GM12878 (cell line): ENCODE data around the gene NRXN3. TPM values are rescaled to one million over a fixed set of nuclear protein-coding genes. Genes with fewer than 3 reads are reported as not detected.
A peak's percentile ranks its signal among the peaks of the same experiment; 100 is the strongest.

Experiments used
- ATAC-seq: fragments of 200-7000 bp; cut with Tn5 transposase; 3 replicates; pipeline ENCODE4 v1.9.1; 2020; ENCODE audit warnings: mild to moderate bottlenecking, moderate library complexity
- BruUV-seq: library from RNA; stranded (reverse); fragments of 400-500 nt; replicated peaks from 2 replicates; lab custom pipeline; 2021; lab: Mats Ljungman, UMichigan
- CTCF ChIA-PET: fragments of 300-600 bp; sonication (Branson Sonifier 250); formaldehyde crosslinking; extraction: SDS; loops from one replicate; lab custom pipeline; 2021; ENCODE audit warnings: inconsistent platforms; lab: Yijun Ruan, JAX
- POLR2A ChIA-PET: fragments of 350-600 bp; formaldehyde crosslinking; extraction: SDS; loops from one replicate; lab custom pipeline; 2021; ENCODE audit warnings: inconsistent platforms; lab: Charles Lee
- RAD21 ChIA-PET: fragments of 300-600 bp; sonication (Branson Sonifier 250); formaldehyde crosslinking; loops from one replicate; lab custom pipeline; 2023; ENCODE audit warnings: antibody characterized with exemption; ENCODE audit not compliant: unreplicated experiment; lab: Charles Lee
- SMC1A ChIA-PET: fragments of 300-600 bp; sonication (Branson Sonifier 250); formaldehyde crosslinking; loops from one replicate; lab custom pipeline; 2023; ENCODE audit not compliant: unreplicated experiment, uncharacterized antibody; lab: Charles Lee
- DNase-seq: peaks from one replicate; pipeline ENCODE4 v3.0.0-alpha.2; 2011; ENCODE audit warnings: low read depth, low spot score
- FAIRE-seq: peaks from 3 replicates; lab custom pipeline; 2011; peaks lifted over from hg19 to GRCh38; lab: Jason Lieb, UNC
- H2AFZ ChIP-seq: 2 replicates; pipeline ENCODE4 v1.6.0; 2011; ENCODE audit warnings: low read depth, low read length, control low read depth; ENCODE audit not compliant: control insufficient read depth
- H3K27ac ChIP-seq: 2 replicates; pipeline ENCODE4 v1.5.1; 2011; ENCODE audit warnings: control low read depth; ENCODE audit not compliant: control insufficient read depth, insufficient read depth
- H3K27me3 ChIP-seq, 2 experiments: replicated peaks in 1 of 2; 2 replicates each; pipeline versions ENCODE4 v1.6.0 to v1.6.1; 2011; ENCODE audit warnings: low read length in 1 of 2; ENCODE audit not compliant: control insufficient read depth in 2 of 2, insufficient read depth in 2 of 2
- H3K36me3 ChIP-seq, 2 experiments: 2 replicates each; pipeline ENCODE4 v1.5.1; 2011; ENCODE audit warnings: low read length in 1 of 2; ENCODE audit not compliant: control insufficient read depth in 2 of 2, insufficient read depth in 2 of 2
- H3K4me1 ChIP-seq: 2 replicates; pipeline ENCODE4 v1.6.1; 2011; ENCODE audit warnings: mild to moderate bottlenecking, low read length, moderate library complexity, mixed read lengths; ENCODE audit not compliant: control insufficient read depth, insufficient read depth
- H3K4me2 ChIP-seq: 2 replicates; pipeline ENCODE4 v1.6.0; 2011; ENCODE audit warnings: control low read depth; ENCODE audit not compliant: control insufficient read depth, insufficient read depth
- H3K4me3 ChIP-seq: fragments of 200-600 bp; sonication (generic); 2 replicates; pipeline ENCODE4 v1.5.1; 2016
- H3K79me2 ChIP-seq: 2 replicates; pipeline ENCODE4 v1.6.0; 2011; ENCODE audit warnings: low read length; ENCODE audit not compliant: control insufficient read depth, insufficient read depth
- H3K9ac ChIP-seq: 2 replicates; pipeline ENCODE4 v1.8.0; 2011; ENCODE audit warnings: low read length, control low read depth, mixed read lengths; ENCODE audit not compliant: control insufficient read depth, insufficient read depth
- H3K9me3 ChIP-seq: replicated peaks from 3 replicates; pipeline ENCODE4 v1.5.1; 2011; ENCODE audit warnings: mild to moderate bottlenecking, low read length; ENCODE audit not compliant: control insufficient read depth, insufficient read depth
- H4K20me1 ChIP-seq: 2 replicates; pipeline ENCODE4 v1.6.0; 2011; ENCODE audit not compliant: control insufficient read depth, insufficient read depth
- ETV6 ChIP-seq, 2 experiments: fragments of 450-650 bp in 1 of 2; IDR thresholded peaks in 1 of 2; conservative IDR thresholded peaks in 1 of 2; 2 replicates each; pipeline ENCODE4 v1.6.1; 2014; ENCODE audit warnings: antibody characterized with exemption in 1 of 2, borderline replicate concordance in 1 of 2, low read depth in 1 of 2, mild to moderate bottlenecking in 1 of 2, moderate library complexity in 1 of 2
- FOXM1 ChIP-seq: IDR thresholded peaks from 2 replicates; pipeline ENCODE4 v1.6.1; 2012; ENCODE audit warnings: low read depth, mild to moderate bottlenecking, inconsistent platforms, low read length, moderate library complexity
- PAX5 ChIP-seq: IDR thresholded peaks from 2 replicates; pipeline ENCODE4 v1.6.1; 2011; ENCODE audit warnings: low read depth, low read length, borderline replicate concordance
- REST ChIP-seq: IDR thresholded peaks from 2 replicates; pipeline ENCODE4 v1.6.1; 2012; ENCODE audit warnings: mild to moderate bottlenecking, low read depth, low read length
- SIN3A ChIP-seq: IDR thresholded peaks from 2 replicates; pipeline ENCODE4 v1.6.1; 2012; ENCODE audit warnings: low read depth, low read length, improper control_type of control experiment
- STAT1 ChIP-seq: fragments of 450-650 bp; conservative IDR thresholded peaks from 2 replicates; pipeline ENCODE4 v1.6.1; 2014; ENCODE audit warnings: antibody characterized with exemption, mild to moderate bottlenecking
- WRNIP1 ChIP-seq: IDR thresholded peaks from 2 replicates; pipeline ENCODE4 v1.6.1; 2011; ENCODE audit warnings: low read depth, low read length, improper control_type of control experiment, borderline replicate concordance
- WGBS: methylation state at CpG from one replicate; pipeline ENCODE4 v1.1.6; 2016; ENCODE audit warnings: low lambda C conversion rate; ENCODE audit not compliant: insufficient replicate concordance, insufficient coverage; ENCODE audit errors: missing lambda C conversion rate; 5-methylcytosine and 5-hydroxymethylcytosine counted together
- in situ Hi-C: fragments of 300-500 bp; cut with MboI; formaldehyde crosslinking; loops from 9 replicates; pipeline ENCODE4 v1.14.3; 2018; ENCODE audit warnings: mixed read lengths
- intact Hi-C: fragments of 100-400 bp; cut with micrococcal nuclease; formaldehyde crosslinking; loops from one replicate; pipeline ENCODE4 v1.14.2; 2022; ENCODE audit not compliant: unreplicated experiment
- polyA plus RNA-seq, 11 experiments: library from polyadenylated mRNA; depleted of rRNA in 4 of 11; unstranded in 6 of 11; stranded (reverse) in 5 of 11; fragments of >200 nt; fragmentation: Nextera tagmentation in 4 of 11; fragmentation: Illumina TruSeq in 1 of 11; extraction: Ambion mirVana in 4 of 11; extraction: Trizol in 1 of 11; gene quantifications; 1 replicate in 1 of 11; 2 replicates in 10 of 11; pipeline versions ENCODE4 v1.2.1 to v1.2.3, GENCODE V29; 2011 to 2016; ENCODE audit warnings: inconsistent platforms in 2 of 11, missing spikeins in 2 of 11, low read depth in 1 of 11
- total RNA-seq, 4 experiments: library from RNA; depleted of rRNA in 3 of 4; stranded (reverse); fragments of >200 nt in 3 of 4; fragmentation: Illumina TruSeq in 1 of 4; extraction: Trizol in 1 of 4; gene quantifications; 2 replicates each; pipeline versions ENCODE4 v1.2.1 to v1.2.3, GENCODE V29; 2013 to 2021
- TF ChIP-seq, protein P1 (sequence below): fragments of 450-650 bp; formaldehyde crosslinking; IDR thresholded peaks from 2 replicates; pipeline ENCODE4 v1.4.0; 2022; ENCODE audit warnings: mild to moderate bottlenecking, moderate library complexity
- TF ChIP-seq, protein P2 (sequence below): IDR thresholded peaks from 2 replicates; pipeline ENCODE4 v1.6.1; 2011; ENCODE audit warnings: borderline replicate concordance, low read depth, mild to moderate bottlenecking, moderate library complexity, low read length; ENCODE audit not compliant: insufficient read depth, poor library complexity, severe bottlenecking

Gene NRXN3
- total and polyA plus RNA-seq, 10 of the 15 experiments (the other 5 are each of a cell fraction or from before 2014, with no cell fraction given), result 0.52 to 3.3 (median 1.4) TPM

DNA sequence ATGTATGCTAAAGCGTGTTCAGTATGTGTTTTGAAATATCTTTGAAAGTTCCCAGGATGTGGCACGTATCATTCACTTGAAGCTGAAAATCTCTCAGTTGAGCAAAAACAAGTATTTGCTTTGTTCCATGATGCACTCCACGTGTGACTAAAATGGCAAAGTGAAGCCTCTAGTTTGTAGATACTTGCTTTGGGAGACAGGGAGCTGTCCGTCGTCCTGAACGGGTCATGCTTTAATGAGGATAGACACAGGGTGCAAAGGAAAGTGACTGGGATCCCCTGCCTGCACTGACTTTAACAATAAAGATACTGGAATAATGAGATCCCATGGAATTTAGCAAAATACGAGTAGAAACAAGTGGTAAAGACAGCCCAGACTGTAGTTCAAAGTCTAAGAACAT is 991.4 kb downstream of the NRXN3 start:
- H3K9ac ChIP-seq, result no peak overlapping the region
- H3K36me3 ChIP-seq, result no peaks in the 10 kb centered on the region
- no peak overlapping the region for H3K27ac ChIP-seq
- ChIA-PET CTCF (no interaction called here), SMC1A (no interaction called here), RAD21 (no interaction called here), POLR2A (no interaction called here)
- no peak overlapping the region for H2AFZ ChIP-seq
- no peaks in the 10 kb centered on the region for H3K79me2 ChIP-seq
- DNase-seq (no peak), FAIRE-seq (no peak), ATAC-seq (no peak)
- no peaks in the 10 kb centered on the region; the same call in 2 of the 3 replicates for H3K9me3 ChIP-seq
- no peak overlapping the region for H3K4me2 ChIP-seq
- 43% methylated on average over 7 of the region's 7 CpGs for WGBS
- in situ Hi-C loops, result no loop called here
- no peak overlapping the region for H3K4me3 ChIP-seq
- H3K27me3 ChIP-seq, result no peaks in the 10 kb centered on the region
- H4K20me1 ChIP-seq, result no peaks in the 10 kb centered on the region
- BruUV-seq, result no TSS peak
- intact Hi-C loops, result no loop called here
- no peaks in the 10 kb centered on the region for H3K4me1 ChIP-seq
- no peak for TF ChIP-seq FOXM1
- peak; percentile 75 for TF ChIP-seq REST

GRCh38 chr14:79162833-79163232 is 992.7 kb downstream of the NRXN3 start:
- Histone ChIP-seq H3K4me1 (no peaks in the 10 kb centered on the region), H3K79me2 (no peaks in the 10 kb centered on the region), H3K27me3 (no peaks in the 10 kb centered on the region), H3K27ac (no peak overlapping the region), H3K9ac (no peak overlapping the region), H2AFZ (no peak overlapping the region), H3K4me2 (no peak overlapping the region), H3K9me3 (no peaks in the 10 kb centered on the region; the same call in 2 of the 3 replicates), H3K36me3 (no peaks in the 10 kb centered on the region), H3K4me3 (no peak overlapping the region), H4K20me1 (no peaks in the 10 kb centered on the region)
- ChIA-PET POLR2A (no interaction called here), SMC1A (no interaction called here), RAD21 (no interaction called here), CTCF (no interaction called here)
- BruUV-seq, result no TSS peak
- DNase-seq (no peak), ATAC-seq (no peak), FAIRE-seq (no peak)
- in situ Hi-C loops (no loop called here), intact Hi-C loops (no loop called here)
- TF ChIP-seq PAX5 (no peak), STAT1 (no peak), ETV6 (conservative IDR thresholded peaks at IDR 0.05 in 1 of 2, IDR thresholded peaks at IDR 0.05 in 1 of 2; ENCODE audit: borderline replicate concordance in 1 of 2, low read depth in 1 of 2) (no peak), SIN3A (no peak), WRNIP1 (no peak)
- TF ChIP-seq, protein P1, sequence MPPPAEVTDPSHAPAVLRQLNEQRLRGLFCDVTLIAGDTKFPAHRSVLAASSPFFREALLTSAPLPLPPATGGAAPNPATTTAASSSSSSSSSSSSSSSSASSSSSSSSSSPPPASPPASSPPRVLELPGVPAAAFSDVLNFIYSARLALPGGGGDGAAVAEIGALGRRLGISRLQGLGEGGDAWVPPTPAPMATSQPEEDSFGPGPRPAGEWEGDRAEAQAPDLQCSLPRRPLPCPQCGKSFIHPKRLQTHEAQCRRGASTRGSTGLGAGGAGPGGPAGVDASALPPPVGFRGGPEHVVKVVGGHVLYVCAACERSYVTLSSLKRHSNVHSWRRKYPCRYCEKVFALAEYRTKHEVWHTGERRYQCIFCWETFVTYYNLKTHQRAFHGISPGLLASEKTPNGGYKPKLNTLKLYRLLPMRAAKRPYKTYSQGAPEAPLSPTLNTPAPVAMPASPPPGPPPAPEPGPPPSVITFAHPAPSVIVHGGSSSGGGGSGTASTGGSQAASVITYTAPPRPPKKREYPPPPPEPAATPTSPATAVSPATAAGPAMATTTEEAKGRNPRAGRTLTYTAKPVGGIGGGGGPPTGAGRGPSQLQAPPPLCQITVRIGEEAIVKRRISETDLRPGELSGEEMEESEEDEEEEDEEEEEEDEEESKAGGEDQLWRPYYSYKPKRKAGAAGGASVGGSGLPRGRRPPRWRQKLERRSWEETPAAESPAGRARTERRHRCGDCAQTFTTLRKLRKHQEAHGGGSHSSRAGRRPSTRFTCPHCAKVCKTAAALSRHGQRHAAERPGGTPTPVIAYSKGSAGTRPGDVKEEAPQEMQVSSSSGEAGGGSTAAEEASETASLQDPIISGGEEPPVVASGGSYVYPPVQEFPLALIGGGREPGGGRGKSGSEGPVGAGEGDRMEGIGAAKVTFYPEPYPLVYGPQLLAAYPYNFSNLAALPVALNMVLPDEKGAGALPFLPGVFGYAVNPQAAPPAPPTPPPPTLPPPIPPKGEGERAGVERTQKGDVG (CRISPR knock-in tag), result no peak
- TF ChIP-seq, protein P2, sequence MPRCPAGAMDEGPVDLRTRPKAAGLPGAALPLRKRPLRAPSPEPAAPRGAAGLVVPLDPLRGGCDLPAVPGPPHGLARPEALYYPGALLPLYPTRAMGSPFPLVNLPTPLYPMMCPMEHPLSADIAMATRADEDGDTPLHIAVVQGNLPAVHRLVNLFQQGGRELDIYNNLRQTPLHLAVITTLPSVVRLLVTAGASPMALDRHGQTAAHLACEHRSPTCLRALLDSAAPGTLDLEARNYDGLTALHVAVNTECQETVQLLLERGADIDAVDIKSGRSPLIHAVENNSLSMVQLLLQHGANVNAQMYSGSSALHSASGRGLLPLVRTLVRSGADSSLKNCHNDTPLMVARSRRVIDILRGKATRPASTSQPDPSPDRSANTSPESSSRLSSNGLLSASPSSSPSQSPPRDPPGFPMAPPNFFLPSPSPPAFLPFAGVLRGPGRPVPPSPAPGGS, result no peak
